ENCODE data around the gene GJC3. TPM values are rescaled to one million over a fixed set of nuclear protein-coding genes. Genes with fewer than 3 reads are reported as not detected.
A peak's percentile ranks its signal among the peaks of the same experiment; 100 is the strongest.

Gene GJC3
- total RNA-seq, 4 donors from 2014 or later: not detected

DNA sequence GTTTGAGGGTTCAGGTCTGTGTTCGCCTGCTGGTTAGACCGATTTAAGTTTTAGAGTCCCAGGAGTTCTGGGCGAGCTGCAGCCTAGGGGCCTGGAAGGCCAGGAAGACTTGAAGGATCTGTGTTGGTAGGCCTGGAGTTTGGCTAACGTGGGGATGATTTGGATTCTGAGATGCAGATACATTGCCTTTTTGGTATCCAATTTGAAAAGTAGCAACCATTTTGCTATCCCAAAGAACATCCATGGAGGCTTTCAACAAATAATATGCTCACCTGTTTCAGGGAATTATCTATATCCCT, 9.7 kb downstream of the GJC3 start:
- intact Hi-C loops (cut with DNase I): loop anchor here (10.0 kb wide), 1 partner anchor 165 kb away; the partner anchor contains the start of genes COPS6 and ZNF3

DNA sequence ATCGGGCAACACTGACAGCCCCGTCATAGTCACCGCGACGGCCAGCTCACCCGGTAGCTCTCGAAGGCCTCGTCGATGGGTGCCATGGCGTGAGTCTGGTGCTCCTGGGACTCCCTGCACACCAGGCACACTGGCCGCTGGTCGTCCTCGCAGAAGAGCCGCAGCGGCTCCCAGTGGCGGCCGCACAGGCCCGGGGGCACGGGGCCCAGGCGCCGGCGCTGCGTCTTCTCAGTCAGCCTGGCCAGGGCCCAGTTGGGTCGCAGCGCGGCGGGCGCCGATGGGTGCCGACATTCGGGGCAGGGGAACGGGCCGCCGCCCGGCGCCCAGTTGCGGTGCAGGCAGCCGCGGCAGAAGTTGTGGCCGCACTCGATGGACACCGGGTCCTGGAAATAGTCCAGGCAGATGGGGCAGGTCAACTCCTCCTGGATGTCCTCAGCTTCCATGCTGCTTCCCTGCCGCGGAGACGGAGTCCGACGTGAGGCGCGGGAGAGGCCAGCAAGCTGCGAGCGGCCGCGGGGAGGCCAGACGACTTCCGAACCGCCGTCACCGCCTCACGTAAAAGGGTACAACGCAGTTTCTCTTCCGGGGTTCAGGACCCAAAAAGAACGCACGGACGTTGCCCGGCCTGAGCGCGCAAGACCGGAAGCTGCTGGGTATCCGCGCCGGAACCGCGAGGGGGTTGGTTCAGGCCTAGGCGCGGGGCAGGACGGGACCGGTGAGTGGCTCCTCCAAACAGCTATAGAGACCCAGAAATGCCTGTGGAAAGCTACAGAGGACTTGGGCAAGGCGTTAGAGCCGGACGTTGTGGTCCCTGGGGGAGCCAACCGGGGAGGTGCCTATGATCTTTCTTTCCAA, 10.2 kb downstream of the GJC3 start, which contains the start of gene TRIM4:
TRIM4 (minus strand) TSS at position 572 of the 855 bp plus-strand sequence; CDS start at position 443, 129 bp downstream.
- Histone ChIP-seq H3K4me1 (peaks cover 26 to 57% (median 52%) of the 10 kb centered on the region in 4 donors), H3K27ac (replicated peaks in 1 of 4) (peak within 1 kb of the TSS; percentile 87 to 99 (median 98)), H3K27me3 (no peaks in the 10 kb centered on the region), H3K36me3 (peaks cover 0 to 28% (median 18%) of the 10 kb centered on the region in 4 donors), H3K4me3 (peak within 1 kb of the TSS; percentile 77 to 96 (median 94)), H3K9me3 (no peaks in the 10 kb centered on the region)
- TF ChIP-seq POLR2A (IDR thresholded peaks at IDR 0.05; ENCODE audit: low read depth) (peak; percentile 83), EP300 (IDR thresholded peaks at IDR 0.05) (no peak), POLR2AphosphoS5 (IDR thresholded peaks at IDR 0.05) (peak; percentile 98)
- TF ChIP-seq, protein P1, sequence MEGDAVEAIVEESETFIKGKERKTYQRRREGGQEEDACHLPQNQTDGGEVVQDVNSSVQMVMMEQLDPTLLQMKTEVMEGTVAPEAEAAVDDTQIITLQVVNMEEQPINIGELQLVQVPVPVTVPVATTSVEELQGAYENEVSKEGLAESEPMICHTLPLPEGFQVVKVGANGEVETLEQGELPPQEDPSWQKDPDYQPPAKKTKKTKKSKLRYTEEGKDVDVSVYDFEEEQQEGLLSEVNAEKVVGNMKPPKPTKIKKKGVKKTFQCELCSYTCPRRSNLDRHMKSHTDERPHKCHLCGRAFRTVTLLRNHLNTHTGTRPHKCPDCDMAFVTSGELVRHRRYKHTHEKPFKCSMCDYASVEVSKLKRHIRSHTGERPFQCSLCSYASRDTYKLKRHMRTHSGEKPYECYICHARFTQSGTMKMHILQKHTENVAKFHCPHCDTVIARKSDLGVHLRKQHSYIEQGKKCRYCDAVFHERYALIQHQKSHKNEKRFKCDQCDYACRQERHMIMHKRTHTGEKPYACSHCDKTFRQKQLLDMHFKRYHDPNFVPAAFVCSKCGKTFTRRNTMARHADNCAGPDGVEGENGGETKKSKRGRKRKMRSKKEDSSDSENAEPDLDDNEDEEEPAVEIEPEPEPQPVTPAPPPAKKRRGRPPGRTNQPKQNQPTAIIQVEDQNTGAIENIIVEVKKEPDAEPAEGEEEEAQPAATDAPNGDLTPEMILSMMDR (IDR thresholded peaks at IDR 0.05): peak in 2 of 3 experiments; percentile 21 to 23
- peak; percentile 96 for DNase-seq (ENCODE audit: extremely low spot score)
- intact Hi-C loops (cut with DNase I): loop anchor here (10.0 kb wide), 1 partner anchor 166 kb away; the partner anchor contains the start of genes COPS6 and ZNF3
- 2% methylated on average over 13 of the region's 81 CpGs for WGBS

More for the DNA sequence above, 9.7 kb downstream of the GJC3 start:
- no peak for DNase-seq (ENCODE audit: extremely low spot score)
- WGBS: 15% methylated on average over 2 of the region's 4 CpGs
- no peak for TF ChIP-seq EP300 (IDR thresholded peaks at IDR 0.05)
- no peak for TF ChIP-seq POLR2A (IDR thresholded peaks at IDR 0.05; ENCODE audit: low read depth)
- TF ChIP-seq, protein P1 (IDR thresholded peaks at IDR 0.05): no peak
- no peak for TF ChIP-seq POLR2AphosphoS5 (IDR thresholded peaks at IDR 0.05)
- peaks cover 26 to 54% (median 49%) of the 10 kb centered on the region in 4 donors for H3K4me1 ChIP-seq
- H3K27ac ChIP-seq (replicated peaks in 1 of 4): peak overlapping the region; percentile 87 to 99 (median 98)
- H3K27me3 ChIP-seq: no peaks in the 10 kb centered on the region
- peaks cover 0 to 26% (median 17%) of the 10 kb centered on the region in 4 donors for H3K36me3 ChIP-seq
- peak overlapping the region; percentile 77 to 96 (median 94) for H3K4me3 ChIP-seq
- H3K9me3 ChIP-seq: no peaks in the 10 kb centered on the region

DNA sequence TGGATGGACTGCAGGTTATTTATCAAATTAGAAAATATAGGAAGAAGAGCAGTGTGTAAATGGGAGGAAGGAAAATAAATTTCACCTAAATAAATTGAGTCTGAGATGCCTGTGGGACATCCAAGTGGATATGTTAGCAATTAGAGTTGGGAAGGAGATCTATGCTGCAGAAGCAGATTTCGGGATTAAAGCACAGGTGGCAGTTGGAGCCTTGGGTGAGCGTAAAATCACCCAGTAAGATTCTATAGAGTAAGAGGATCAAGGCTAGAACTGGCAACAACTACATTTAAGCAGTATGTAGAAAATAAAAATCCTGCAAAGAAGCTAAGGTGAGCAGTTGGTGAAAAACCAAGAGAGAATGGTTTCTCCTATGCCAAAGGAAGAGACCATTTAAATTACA, 18.4 kb downstream of the GJC3 start:
- Histone ChIP-seq H3K27me3 (no peaks in the 10 kb centered on the region), H3K27ac (replicated peaks in 1 of 4) (no peak overlapping the region), H3K4me3 (no peak overlapping the region), H3K9me3 (no peaks in the 10 kb centered on the region), H3K4me1 (peaks cover 0 to 22% (median 18%) of the 10 kb centered on the region in 4 donors), H3K36me3 (peaks cover 29 to 63% (median 50%) of the 10 kb centered on the region in 4 donors)
- intact Hi-C loops (cut with DNase I): loop anchor here (5.0 to 10.0 kb wide), 2 partner anchors 81 to 174 kb away; partner anchors contain the start of genes COPS6 and ZNF3
- no peak for DNase-seq (ENCODE audit: extremely low spot score)
- 85% methylated on average over 2 of the region's 2 CpGs for WGBS
- TF ChIP-seq EP300 (IDR thresholded peaks at IDR 0.05) (no peak), POLR2A (IDR thresholded peaks at IDR 0.05; ENCODE audit: low read depth) (no peak), POLR2AphosphoS5 (IDR thresholded peaks at IDR 0.05) (no peak)
- TF ChIP-seq, protein P1 (IDR thresholded peaks at IDR 0.05): no peak

DNA sequence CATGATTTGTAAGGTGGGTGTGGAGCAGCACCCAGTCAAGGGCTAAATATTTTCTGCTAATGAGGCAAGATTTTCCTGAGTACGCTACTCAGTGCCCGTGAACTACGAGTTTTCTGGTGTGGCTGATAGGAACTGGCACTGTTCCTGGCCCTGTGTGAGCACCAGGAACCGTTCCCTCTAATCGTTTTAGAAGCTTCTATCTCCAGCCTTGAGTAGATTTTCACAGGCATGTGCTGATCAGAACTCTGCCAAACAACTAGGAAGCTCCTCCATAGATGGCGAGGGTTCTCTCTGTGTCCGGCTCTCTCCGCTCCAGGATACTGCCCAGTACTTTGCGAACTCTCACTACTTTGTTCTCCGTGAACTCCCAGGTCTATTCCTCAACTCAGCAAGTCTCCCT, 27.8 kb downstream of the GJC3 start:
- Histone ChIP-seq H3K4me3 (no peak overlapping the region), H3K9me3 (no peaks in the 10 kb centered on the region), H3K27ac (replicated peaks in 1 of 4) (no peak overlapping the region), H3K36me3 (peaks cover 43 to 90% (median 71%) of the 10 kb centered on the region in 4 donors), H3K27me3 (no peaks in the 10 kb centered on the region), H3K4me1 (no peaks in the 10 kb centered on the region)
- intact Hi-C loops (cut with DNase I): no loop called here
- WGBS: 98% methylated on average over 10 of the region's 10 CpGs
- DNase-seq (ENCODE audit: extremely low spot score): no peak
- no peak for TF ChIP-seq POLR2AphosphoS5 (IDR thresholded peaks at IDR 0.05)
- no peak for TF ChIP-seq EP300 (IDR thresholded peaks at IDR 0.05)
- TF ChIP-seq POLR2A (IDR thresholded peaks at IDR 0.05; ENCODE audit: low read depth): no peak
- TF ChIP-seq, protein P1 (IDR thresholded peaks at IDR 0.05): no peak
